ENCODE results near the gene NUB1.

The NUB1 gene

GRCh38 chr7:151347200-151347599, 5.6 kb downstream of the NUB1 start:
- DNase-seq (ENCODE audit: low read depth) = no peak
- no peak for TF ChIP-seq CTCF (conservative IDR thresholded peaks at IDR 0.05; ENCODE audit: control insufficient read depth, insufficient read depth, low read depth, low read length)

GRCh38 chr7:151348970-151349369, 7.4 kb downstream of the NUB1 start:
- no peak for DNase-seq (ENCODE audit: low read depth)
- no peak for TF ChIP-seq CTCF (conservative IDR thresholded peaks at IDR 0.05; ENCODE audit: control insufficient read depth, insufficient read depth, low read depth, low read length)
- no peak overlapping the region for H3K4me3 ChIP-seq (ENCODE audit: control insufficient read depth, low read depth, low read length)

More at GRCh38 chr7:151347200-151347599, 5.6 kb downstream of the NUB1 start:
- H3K4me3 ChIP-seq (ENCODE audit: control insufficient read depth, low read depth, low read length) = no peak overlapping the region

- no peak for DNase-seq (ENCODE audit: low read depth)
- H3K4me3 ChIP-seq (ENCODE audit: control insufficient read depth, low read depth, low read length) = no peak overlapping the region
- TF ChIP-seq CTCF (conservative IDR thresholded peaks at IDR 0.05; ENCODE audit: control insufficient read depth, insufficient read depth, low read depth, low read length) = no peak
Observed at GRCh38 chr7:151349507-151349853, 7.9 kb downstream of the NUB1 start.

- no peak for DNase-seq (ENCODE audit: low read depth)
- peak; percentile 17 for TF ChIP-seq CTCF (conservative IDR thresholded peaks at IDR 0.05; ENCODE audit: control insufficient read depth, insufficient read depth, low read depth, low read length)
- no peak overlapping the region for H3K4me3 ChIP-seq (ENCODE audit: control insufficient read depth, low read depth, low read length)
Observed at GRCh38 chr7:151351027-151351426, 9.4 kb downstream of the NUB1 start.

GRCh38 chr7:151351967-151352366, 10.4 kb downstream of the NUB1 start:
- H3K4me3 ChIP-seq (ENCODE audit: control insufficient read depth, low read depth, low read length) = no peak overlapping the region
- no peak for DNase-seq (ENCODE audit: low read depth)
- TF ChIP-seq CTCF (conservative IDR thresholded peaks at IDR 0.05; ENCODE audit: control insufficient read depth, insufficient read depth, low read depth, low read length) = no peak

GRCh38 chr7:151352512-151352911, 10.9 kb downstream of the NUB1 start:
- no peak for DNase-seq (ENCODE audit: low read depth)
- TF ChIP-seq CTCF (conservative IDR thresholded peaks at IDR 0.05; ENCODE audit: control insufficient read depth, insufficient read depth, low read depth, low read length) = no peak
- H3K4me3 ChIP-seq (ENCODE audit: control insufficient read depth, low read depth, low read length) = no peak overlapping the region

Measured in fibroblast of mammary gland (primary cell).